Liver (tissue), 9 donors: ENCODE measurements around the gene SERPINB12. TPM values are rescaled to one million over a fixed set of nuclear protein-coding genes. Genes with fewer than 3 reads are reported as not detected.

Source experiments
- DNase-seq: peaks from one replicate; pipeline ENCODE4 v3.0.0-alpha.2; 2017; ENCODE audit warnings: low spot score
- H3K27ac ChIP-seq, 2 donors: one replicate each; pipeline ENCODE4 v1.7.0; 2013; ENCODE audit warnings: inconsistent platforms in 2 of 2, low read length in 2 of 2, control low read depth in 1 of 2, low read depth in 1 of 2, mild to moderate bottlenecking in 1 of 2
- H3K27me3 ChIP-seq, 4 donors: one replicate each; pipeline versions ENCODE4 v1.6.1 to v1.7.0; 2013; ENCODE audit warnings: low read length in 3 of 4, inconsistent platforms in 1 of 4, mild to moderate bottlenecking in 1 of 4, moderate library complexity in 1 of 4; ENCODE audit not compliant: control insufficient read depth in 4 of 4, insufficient read depth in 4 of 4
- H3K36me3 ChIP-seq, 4 donors: one replicate each; pipeline versions ENCODE4 v1.6.1 to v1.7.0; 2013; ENCODE audit warnings: low read length in 3 of 4, mild to moderate bottlenecking in 3 of 4, low read depth in 1 of 4, moderate library complexity in 1 of 4; ENCODE audit not compliant: control insufficient read depth in 4 of 4, insufficient read depth in 3 of 4
- H3K4me1 ChIP-seq, 4 donors: one replicate each; pipeline versions ENCODE4 v1.6.1 to v1.7.0; 2013; ENCODE audit warnings: low read length in 3 of 4, mild to moderate bottlenecking in 3 of 4, moderate library complexity in 1 of 4; ENCODE audit not compliant: control insufficient read depth in 4 of 4, insufficient read depth in 4 of 4
- H3K4me3 ChIP-seq, 3 donors: one replicate each; pipeline versions ENCODE4 v1.6.1 to v1.7.0; 2013; ENCODE audit warnings: low read length in 3 of 3, control low read depth in 1 of 3, low read depth in 1 of 3, mild to moderate bottlenecking in 1 of 3
- H3K9ac ChIP-seq, 2 donors: one replicate each; pipeline ENCODE4 v1.7.0; 2013; ENCODE audit warnings: low read length in 2 of 2, mild to moderate bottlenecking in 2 of 2, moderate library complexity in 2 of 2, control low read depth in 1 of 2, low read depth in 1 of 2
- H3K9me3 ChIP-seq, 4 donors: one replicate each; pipeline versions ENCODE4 v1.6.1 to v1.7.0; 2013; ENCODE audit warnings: low read length in 3 of 4; ENCODE audit not compliant: control insufficient read depth in 4 of 4
- ATF3 ChIP-seq: IDR thresholded peaks from 2 replicates; pipeline ENCODE4 v1.6.1; 2016; ENCODE audit warnings: antibody characterized with exemption
- CTCF ChIP-seq: fragments of 150-350 bp; IDR thresholded peaks from 2 replicates; pipeline ENCODE4 v1.5.1; 2017; ENCODE audit warnings: improper control_type of control experiment, low read depth, low read length; ENCODE audit not compliant: missing input control
- EGR1 ChIP-seq, 2 donors: IDR thresholded peaks; 2 replicates each; pipeline ENCODE4 v1.6.1; 2016 to 2018; ENCODE audit warnings: antibody characterized with exemption in 2 of 2, low read depth in 2 of 2
- FOXA1 ChIP-seq: IDR thresholded peaks from 2 replicates; pipeline ENCODE4 v1.6.1; 2016; ENCODE audit warnings: antibody characterized with exemption
- FOXA2 ChIP-seq: IDR thresholded peaks from 2 replicates; pipeline ENCODE4 v1.6.1; 2016; ENCODE audit warnings: antibody characterized with exemption
- GABPA ChIP-seq, 2 donors: IDR thresholded peaks in 1 of 2; conservative IDR thresholded peaks in 1 of 2; 2 replicates each; pipeline ENCODE4 v1.6.1; 2016; ENCODE audit warnings: antibody characterized with exemption in 2 of 2, mild to moderate bottlenecking in 1 of 2, moderate library complexity in 1 of 2
- HNF4A ChIP-seq, 2 donors: conservative IDR thresholded peaks; 2 replicates each; pipeline ENCODE4 v1.6.1; 2016; ENCODE audit warnings: antibody characterized with exemption in 2 of 2, mild to moderate bottlenecking in 2 of 2
- HNF4G ChIP-seq: IDR thresholded peaks from 2 replicates; pipeline ENCODE4 v1.6.1; 2016; ENCODE audit warnings: antibody characterized with exemption
- JUND ChIP-seq, 2 donors: IDR thresholded peaks; 2 replicates each; pipeline ENCODE4 v1.6.1; 2016; ENCODE audit warnings: antibody characterized with exemption in 2 of 2
- MAX ChIP-seq: IDR thresholded peaks from 2 replicates; pipeline ENCODE4 v1.6.1; 2016; ENCODE audit warnings: antibody characterized with exemption
- NR2F2 ChIP-seq: IDR thresholded peaks from 2 replicates; pipeline ENCODE4 v1.6.1; 2016; ENCODE audit warnings: antibody characterized with exemption
- RAD21 ChIP-seq, 2 donors: IDR thresholded peaks; 2 replicates each; pipeline ENCODE4 v1.6.1; 2016; ENCODE audit warnings: antibody characterized with exemption in 2 of 2, mild to moderate bottlenecking in 2 of 2
- REST ChIP-seq: IDR thresholded peaks from 2 replicates; pipeline ENCODE4 v1.6.1; 2016; ENCODE audit warnings: antibody characterized with exemption, mild to moderate bottlenecking
- RXRA ChIP-seq, 2 donors: IDR thresholded peaks; 2 replicates each; pipeline ENCODE4 v1.6.1; 2017 to 2018; ENCODE audit warnings: antibody characterized with exemption in 2 of 2, mild to moderate bottlenecking in 1 of 2
- SP1 ChIP-seq: IDR thresholded peaks from 2 replicates; pipeline ENCODE4 v1.6.1; 2018; ENCODE audit warnings: antibody characterized with exemption, mild to moderate bottlenecking
- TAF1 ChIP-seq: conservative IDR thresholded peaks from 2 replicates; pipeline ENCODE4 v1.6.1; 2016; ENCODE audit warnings: antibody characterized with exemption, mild to moderate bottlenecking
- YY1 ChIP-seq: IDR thresholded peaks from 2 replicates; pipeline ENCODE4 v1.6.1; 2016; ENCODE audit warnings: antibody characterized with exemption, mild to moderate bottlenecking
- WGBS: extraction: QIAGEN DNeasy Blood & Tissue Kit; methylation state at CpG from one replicate; pipeline ENCODE4 v1.1.7; 2013; 5-methylcytosine and 5-hydroxymethylcytosine counted together
- polyA plus RNA-seq, 2 donors: library from polyadenylated mRNA; stranded (reverse) in 1 of 2; unstranded in 1 of 2; fragments of 200-250 nt in 1 of 2; fragments of >200 nt in 1 of 2; fragmentation: Nextera tagmentation in 1 of 2; extraction: Ambion mirVana in 1 of 2; gene quantifications; one replicate each; pipeline versions ENCODE4 v1.2.1 to v1.2.3, GENCODE V29; 2013 to 2015
- total RNA-seq, 2 donors: library from RNA; depleted of rRNA; stranded (reverse); fragments of >200 nt; gene quantifications; one replicate each; pipeline ENCODE4 v1.2.3, GENCODE V29; 2014
- TF ChIP-seq, protein P1 (sequence below): IDR thresholded peaks from 2 replicates; pipeline ENCODE4 v1.6.1; 2016; ENCODE audit warnings: antibody characterized with exemption
- donor health status: healthy.
- donor health status: healthy.
- donor health status: healthy.
- donor health status: healthy.
- donor health status: healthy.

The SERPINB12 gene
- total and polyA plus RNA-seq, 4 donors, result not detected

DNA sequence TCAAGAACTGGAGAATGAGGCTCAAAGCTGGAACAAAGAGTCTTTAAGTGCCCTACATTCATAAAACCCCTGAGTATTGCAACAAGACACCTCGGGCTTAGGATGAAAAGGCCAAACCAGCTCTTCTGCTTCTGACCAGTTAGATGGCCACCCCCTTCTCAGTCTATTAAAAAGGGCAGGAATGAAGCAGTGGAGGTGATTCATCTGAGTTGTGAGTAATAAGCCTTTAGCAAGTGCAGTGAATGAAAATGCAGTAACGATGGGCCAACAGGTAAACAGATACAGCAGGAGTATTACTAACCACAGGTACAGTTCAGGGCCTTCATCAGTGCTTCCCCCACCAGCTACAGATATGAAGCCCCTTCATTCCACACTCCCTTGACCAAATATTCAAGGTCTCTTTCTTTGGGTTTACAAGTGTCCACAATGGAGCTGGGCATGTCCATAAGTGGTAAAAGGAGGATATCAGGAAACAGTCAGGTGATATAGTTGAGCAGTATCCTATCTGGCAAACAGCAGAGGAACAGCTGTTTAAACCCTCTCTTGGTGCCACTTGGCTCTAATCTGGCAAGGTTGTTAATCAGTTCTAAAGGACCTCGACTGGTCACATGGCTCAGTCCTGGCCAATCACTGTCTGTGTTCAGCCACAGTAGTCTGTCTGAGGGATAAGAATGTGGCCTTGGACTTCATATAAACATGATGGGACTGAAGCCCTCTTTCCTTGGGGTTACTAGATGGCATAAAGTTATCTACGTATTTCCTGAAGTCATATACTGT is 62.8 kb downstream of the SERPINB12 start:
- peaks cover 0 to 4% (median 0%) of the 10 kb centered on the region in 4 donors for H3K27me3 ChIP-seq
- H3K27ac ChIP-seq, result no peak overlapping the region
- TF ChIP-seq TAF1 (no peak), MAX (no peak), JUND (IDR thresholded peaks at IDR 0.05) (no peak), YY1 (no peak)
- H3K4me1 ChIP-seq, result no peaks in the 10 kb centered on the region
- DNase-seq, result no peak
- no peak overlapping the region for H3K9ac ChIP-seq
- H3K36me3 ChIP-seq, result no peaks in the 10 kb centered on the region
- WGBS, result 70% methylated on average over 4 of the region's 4 CpGs
- H3K9me3 ChIP-seq, result no peaks in the 10 kb centered on the region
- no peak overlapping the region for H3K4me3 ChIP-seq

DNA sequence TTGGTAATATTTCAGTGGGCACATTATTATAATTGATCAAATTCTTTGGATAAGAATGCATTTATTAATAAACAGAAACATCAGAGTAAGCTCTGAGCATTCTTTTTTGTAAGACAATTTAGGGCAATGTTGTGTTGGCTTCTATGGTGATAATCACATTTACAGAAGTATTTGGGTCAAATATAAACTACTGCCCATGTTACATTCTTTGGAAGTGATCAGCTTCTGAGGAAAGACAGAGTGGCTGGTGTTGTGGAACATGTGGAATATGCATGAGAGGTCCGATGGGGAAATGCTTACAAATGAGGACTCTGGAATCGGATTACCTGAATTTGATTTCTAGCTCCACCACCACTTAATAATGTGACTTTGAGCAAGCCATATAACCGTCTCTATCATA is 64.4 kb downstream of the SERPINB12 start:
- Histone ChIP-seq H3K9me3 (no peaks in the 10 kb centered on the region), H3K27me3 (peaks cover 0 to 4% (median 0%) of the 10 kb centered on the region in 4 donors), H3K27ac (no peak overlapping the region), H3K36me3 (no peaks in the 10 kb centered on the region), H3K4me3 (no peak overlapping the region), H3K4me1 (no peaks in the 10 kb centered on the region), H3K9ac (no peak overlapping the region)
- DNase-seq, result no peak
- TF ChIP-seq FOXA2, result no peak
- TF ChIP-seq NR2F2, result no peak
- TF ChIP-seq TAF1, result no peak
- TF ChIP-seq SP1, result no peak
- no peak for TF ChIP-seq CTCF
- no peak for TF ChIP-seq RAD21 (IDR thresholded peaks at IDR 0.05)
- TF ChIP-seq HNF4A (conservative IDR thresholded peaks at IDR 0.05), result no peak
- TF ChIP-seq EGR1 (IDR thresholded peaks at IDR 0.05; ENCODE audit: low read depth in 2 of 2), result no peak
- no peak for TF ChIP-seq JUND (IDR thresholded peaks at IDR 0.05)
- TF ChIP-seq HNF4G, result no peak
- no peak for TF ChIP-seq YY1
- TF ChIP-seq FOXA1, result no peak
- TF ChIP-seq, protein P1, sequence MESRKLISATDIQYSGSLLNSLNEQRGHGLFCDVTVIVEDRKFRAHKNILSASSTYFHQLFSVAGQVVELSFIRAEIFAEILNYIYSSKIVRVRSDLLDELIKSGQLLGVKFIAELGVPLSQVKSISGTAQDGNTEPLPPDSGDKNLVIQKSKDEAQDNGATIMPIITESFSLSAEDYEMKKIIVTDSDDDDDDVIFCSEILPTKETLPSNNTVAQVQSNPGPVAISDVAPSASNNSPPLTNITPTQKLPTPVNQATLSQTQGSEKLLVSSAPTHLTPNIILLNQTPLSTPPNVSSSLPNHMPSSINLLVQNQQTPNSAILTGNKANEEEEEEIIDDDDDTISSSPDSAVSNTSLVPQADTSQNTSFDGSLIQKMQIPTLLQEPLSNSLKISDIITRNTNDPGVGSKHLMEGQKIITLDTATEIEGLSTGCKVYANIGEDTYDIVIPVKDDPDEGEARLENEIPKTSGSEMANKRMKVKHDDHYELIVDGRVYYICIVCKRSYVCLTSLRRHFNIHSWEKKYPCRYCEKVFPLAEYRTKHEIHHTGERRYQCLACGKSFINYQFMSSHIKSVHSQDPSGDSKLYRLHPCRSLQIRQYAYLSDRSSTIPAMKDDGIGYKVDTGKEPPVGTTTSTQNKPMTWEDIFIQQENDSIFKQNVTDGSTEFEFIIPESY, result no peak
- no peak for TF ChIP-seq MAX
- no peak for TF ChIP-seq RXRA (IDR thresholded peaks at IDR 0.05)
- TF ChIP-seq GABPA (IDR thresholded peaks at IDR 0.05 in 1 of 2, conservative IDR thresholded peaks at IDR 0.05 in 1 of 2), result no peak
- no peak for TF ChIP-seq ATF3
- TF ChIP-seq REST, result no peak
- WGBS, result 82% methylated on average over 3 of the region's 3 CpGs
